Measurements from ENCODE around the gene PRKCE. TPM values are rescaled to one million over a fixed set of nuclear protein-coding genes. Genes with fewer than 3 reads are reported as not detected.

PRKCE gene
- total RNA-seq, 1 donor from 2014 or later: 21.0 TPM

- Histone ChIP-seq H3K36me3 (ENCODE audit: control insufficient read depth, insufficient read depth, low read length) (no peaks in the 10 kb centered on the region), H3K4me3 (ENCODE audit: low read depth, low read length) (no peak overlapping the region), H3K27me3 (ENCODE audit: control insufficient read depth, insufficient read depth, low read length) (no peaks in the 10 kb centered on the region)
- no peak for DNase-seq (ENCODE audit: low read depth)
- TF ChIP-seq CTCF (IDR thresholded peaks at IDR 0.05; ENCODE audit: insufficient read depth, low read length, poor library complexity, severe bottlenecking): no peak
Observed at GRCh38 chr2:45732946-45733345, 81.5 kb downstream of the PRKCE start.

- no peak for TF ChIP-seq CTCF (IDR thresholded peaks at IDR 0.05; ENCODE audit: insufficient read depth, low read length, poor library complexity, severe bottlenecking)
Observed at GRCh38 chr2:45734336-45734735, 82.9 kb downstream of the PRKCE start.

GRCh38 chr2:45734952-45735351, 83.5 kb downstream of the PRKCE start:
- H3K36me3 ChIP-seq (ENCODE audit: control insufficient read depth, insufficient read depth, low read length): no peaks in the 10 kb centered on the region
- TF ChIP-seq CTCF (IDR thresholded peaks at IDR 0.05; ENCODE audit: insufficient read depth, low read length, poor library complexity, severe bottlenecking): no peak
- DNase-seq (ENCODE audit: low read depth): no peak
- H3K4me3 ChIP-seq (ENCODE audit: low read depth, low read length): no peak overlapping the region
- no peaks in the 10 kb centered on the region for H3K27me3 ChIP-seq (ENCODE audit: control insufficient read depth, insufficient read depth, low read length)

More at GRCh38 chr2:45734336-45734735, 82.9 kb downstream of the PRKCE start:
- Histone ChIP-seq H3K36me3 (ENCODE audit: control insufficient read depth, insufficient read depth, low read length) (no peaks in the 10 kb centered on the region), H3K4me3 (ENCODE audit: low read depth, low read length) (no peak overlapping the region), H3K27me3 (ENCODE audit: control insufficient read depth, insufficient read depth, low read length) (no peaks in the 10 kb centered on the region)
- DNase-seq (ENCODE audit: low read depth): no peak

GRCh38 chr2:45736757-45737704, 85.6 kb downstream of the PRKCE start:
- no peak overlapping the region for H3K4me3 ChIP-seq (ENCODE audit: low read depth, low read length)
- H3K27me3 ChIP-seq (ENCODE audit: control insufficient read depth, insufficient read depth, low read length): no peaks in the 10 kb centered on the region
- TF ChIP-seq CTCF (IDR thresholded peaks at IDR 0.05; ENCODE audit: insufficient read depth, low read length, poor library complexity, severe bottlenecking): no peak
- no peak for DNase-seq (ENCODE audit: low read depth)
- H3K36me3 ChIP-seq (ENCODE audit: control insufficient read depth, insufficient read depth, low read length): no peaks in the 10 kb centered on the region

- DNase-seq (ENCODE audit: low read depth): no peak
- no peak overlapping the region for H3K4me3 ChIP-seq (ENCODE audit: low read depth, low read length)
- no peak for TF ChIP-seq CTCF (IDR thresholded peaks at IDR 0.05; ENCODE audit: insufficient read depth, low read length, poor library complexity, severe bottlenecking)
- H3K36me3 ChIP-seq (ENCODE audit: control insufficient read depth, insufficient read depth, low read length): no peaks in the 10 kb centered on the region
- no peaks in the 10 kb centered on the region for H3K27me3 ChIP-seq (ENCODE audit: control insufficient read depth, insufficient read depth, low read length)
Observed at GRCh38 chr2:45739796-45740485, 88.5 kb downstream of the PRKCE start.
